HG03064 (cell line): ENCODE data around the gene UBE4A.

Experiments
- ATAC-seq: cut with Tn5 transposase; IDR thresholded peaks from one replicate; pipeline ENCODE4 v1.9.1; 2021; ENCODE audit warnings: low read depth; ENCODE audit not compliant: unreplicated experiment

Gene UBE4A

DNA sequence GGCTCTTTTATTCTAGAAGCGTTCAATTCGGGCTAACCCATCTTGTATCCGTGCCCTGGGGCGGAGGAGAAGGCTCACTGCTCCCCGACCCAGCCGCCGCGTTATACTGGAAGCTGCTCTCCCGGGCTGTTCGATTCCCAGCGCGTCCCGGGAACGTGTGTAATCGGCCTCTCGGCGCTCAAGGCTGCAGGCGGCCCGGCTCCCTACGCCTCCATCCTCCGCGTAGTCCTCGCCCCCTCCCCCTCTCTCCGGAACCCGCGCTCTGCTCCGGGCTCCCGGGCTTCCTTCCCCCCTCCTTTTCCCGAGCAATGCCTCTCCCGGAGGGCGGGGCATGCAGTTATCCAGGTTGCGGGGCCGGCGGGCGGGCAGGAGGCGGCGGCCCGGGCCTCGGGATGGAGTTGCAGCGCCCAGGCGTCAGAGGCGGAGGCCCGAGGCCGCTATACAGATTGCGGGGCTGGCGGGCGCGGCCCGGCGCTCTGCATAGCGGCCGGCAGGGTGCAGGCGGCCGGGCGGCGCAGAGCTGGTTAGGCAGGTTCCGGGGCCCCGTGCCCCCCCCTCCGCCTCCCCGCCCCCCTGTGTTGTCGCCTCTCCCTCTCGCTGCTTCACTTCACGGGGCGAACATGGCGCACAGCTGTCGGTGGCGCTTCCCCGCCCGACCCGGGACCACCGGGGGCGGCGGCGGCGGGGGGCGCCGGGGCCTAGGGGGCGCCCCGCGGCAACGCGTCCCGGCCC lies 76.7 kb downstream of the UBE4A start, which contains the start of gene KMT2A:
KMT2A (plus strand) TSS at position 600 of the 732 bp plus-strand sequence; CDS start at position 621, 21 bp downstream.
- ATAC-seq = peak; percentile 52

DNA sequence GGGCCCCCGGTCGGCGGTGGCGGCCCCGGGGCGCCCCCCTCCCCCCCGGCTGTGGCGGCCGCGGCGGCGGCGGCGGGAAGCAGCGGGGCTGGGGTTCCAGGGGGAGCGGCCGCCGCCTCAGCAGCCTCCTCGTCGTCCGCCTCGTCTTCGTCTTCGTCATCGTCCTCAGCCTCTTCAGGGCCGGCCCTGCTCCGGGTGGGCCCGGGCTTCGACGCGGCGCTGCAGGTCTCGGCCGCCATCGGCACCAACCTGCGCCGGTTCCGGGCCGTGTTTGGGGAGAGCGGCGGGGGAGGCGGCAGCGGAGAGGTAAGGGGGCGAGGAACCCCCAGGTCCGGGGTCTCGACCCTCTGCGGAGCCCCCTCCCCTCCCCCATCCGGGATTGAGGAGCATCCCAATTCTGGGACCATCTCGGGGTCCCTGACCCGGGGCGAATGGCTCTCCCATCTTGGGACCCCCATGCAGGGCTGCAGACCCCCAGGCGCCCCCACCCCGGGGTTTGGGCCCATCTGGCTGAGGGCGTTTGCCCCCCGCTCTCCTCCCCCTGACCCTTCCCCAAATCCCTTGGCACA lies 77.3 kb downstream of the UBE4A start:
- peak; percentile 17 for ATAC-seq

DNA sequence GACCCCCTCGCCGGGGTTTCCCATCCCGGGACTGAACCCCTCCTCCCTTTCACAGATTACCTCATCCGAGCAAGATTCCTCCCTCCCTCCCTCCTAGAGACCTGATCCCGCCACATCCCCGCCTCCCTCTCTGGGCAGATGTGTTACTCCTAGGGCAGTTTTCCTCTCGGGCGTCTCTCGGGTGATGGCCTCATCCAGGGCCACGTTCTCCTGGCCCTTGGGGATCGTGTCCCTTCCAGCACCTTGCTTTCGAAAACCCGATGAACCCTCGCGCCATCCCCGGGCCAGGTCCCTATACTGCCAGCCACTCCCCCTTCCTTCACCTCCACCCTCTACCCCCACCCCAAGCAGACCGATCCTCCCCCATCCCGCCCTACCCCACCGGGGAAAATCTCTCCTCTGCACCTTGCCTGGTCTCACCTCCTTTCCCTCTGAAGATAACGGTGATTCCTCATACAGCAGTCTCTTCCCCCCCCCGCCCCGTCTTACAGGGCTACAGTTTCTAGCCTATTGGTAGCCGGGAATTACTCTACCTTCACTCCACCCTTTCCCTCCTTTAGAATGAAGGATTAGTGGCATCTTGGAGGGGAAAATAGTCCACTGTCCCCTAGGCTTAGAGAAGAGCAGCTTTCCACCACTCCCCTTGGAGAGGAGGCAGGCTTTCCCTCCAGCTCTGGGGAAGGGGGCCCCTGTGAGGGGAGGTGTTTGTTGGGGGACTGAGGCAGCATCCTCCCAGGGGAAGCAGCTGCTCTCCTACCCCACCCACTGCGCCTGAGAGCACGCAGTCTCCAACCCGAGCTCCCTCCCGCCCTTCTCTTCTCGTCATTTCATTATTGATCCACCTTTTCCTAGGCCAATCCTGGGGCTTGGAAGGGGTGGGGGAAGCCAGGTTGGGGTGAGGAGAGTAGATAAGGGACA lies 78.1 kb downstream of the UBE4A start:
- no peak for ATAC-seq

DNA sequence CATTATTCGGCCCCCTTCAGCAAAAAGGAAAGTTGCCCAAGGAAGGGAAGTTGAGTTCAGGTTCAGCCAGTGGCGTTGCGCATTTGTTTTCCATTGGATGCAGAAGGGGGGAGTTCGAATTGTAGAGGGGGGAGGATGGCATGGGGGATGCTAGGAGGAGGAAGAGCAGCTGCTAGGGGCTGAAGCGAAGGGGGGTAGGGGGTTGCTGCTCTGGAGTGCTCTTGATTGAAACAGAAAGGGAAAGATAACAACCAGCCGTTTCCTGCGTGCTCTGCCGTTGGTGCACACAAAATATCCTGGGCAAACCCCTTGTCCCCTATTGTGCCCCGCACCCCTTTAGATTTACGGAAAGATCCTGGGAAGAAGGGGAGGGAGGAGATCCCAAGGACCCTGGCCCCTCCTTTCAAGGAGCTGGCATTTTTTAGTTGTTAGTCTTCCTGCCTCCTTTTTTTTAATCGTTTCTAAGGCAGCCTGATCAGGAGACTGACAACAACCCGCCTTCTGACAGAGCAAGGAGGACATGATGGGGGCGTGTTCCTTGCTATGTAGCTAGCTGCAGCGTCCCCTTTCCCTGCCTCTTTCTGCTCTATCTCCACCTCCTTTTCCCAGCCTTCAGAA lies 79.0 kb downstream of the UBE4A start:
- ATAC-seq = no peak

- no peak for ATAC-seq
These were observed 80.2 kb downstream of the UBE4A start for GRCh38 chr11:118439646-118440045.

GRCh38 chr11:118441770-118442275 lies 82.4 kb downstream of the UBE4A start:
- ATAC-seq = no peak

DNA sequence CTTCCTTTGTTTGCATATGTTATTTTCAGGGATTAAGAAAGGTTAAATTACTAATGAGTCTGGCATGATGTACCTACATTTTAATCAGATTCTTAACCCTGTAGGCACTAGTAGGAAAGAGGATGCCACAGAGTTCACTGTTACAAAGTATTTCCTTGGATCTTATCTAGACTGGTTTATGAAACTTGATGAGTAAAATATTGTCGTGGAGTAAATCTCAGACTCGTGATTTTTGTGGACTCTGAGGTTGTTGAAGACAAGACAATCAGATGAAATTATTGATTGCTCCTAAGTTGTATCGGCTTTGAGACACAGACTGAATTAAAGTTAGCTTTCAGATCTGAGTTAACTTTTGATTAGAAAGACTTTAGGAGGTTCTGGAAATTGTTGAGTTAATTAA lies 82.9 kb downstream of the UBE4A start:
- ATAC-seq = no peak

DNA sequence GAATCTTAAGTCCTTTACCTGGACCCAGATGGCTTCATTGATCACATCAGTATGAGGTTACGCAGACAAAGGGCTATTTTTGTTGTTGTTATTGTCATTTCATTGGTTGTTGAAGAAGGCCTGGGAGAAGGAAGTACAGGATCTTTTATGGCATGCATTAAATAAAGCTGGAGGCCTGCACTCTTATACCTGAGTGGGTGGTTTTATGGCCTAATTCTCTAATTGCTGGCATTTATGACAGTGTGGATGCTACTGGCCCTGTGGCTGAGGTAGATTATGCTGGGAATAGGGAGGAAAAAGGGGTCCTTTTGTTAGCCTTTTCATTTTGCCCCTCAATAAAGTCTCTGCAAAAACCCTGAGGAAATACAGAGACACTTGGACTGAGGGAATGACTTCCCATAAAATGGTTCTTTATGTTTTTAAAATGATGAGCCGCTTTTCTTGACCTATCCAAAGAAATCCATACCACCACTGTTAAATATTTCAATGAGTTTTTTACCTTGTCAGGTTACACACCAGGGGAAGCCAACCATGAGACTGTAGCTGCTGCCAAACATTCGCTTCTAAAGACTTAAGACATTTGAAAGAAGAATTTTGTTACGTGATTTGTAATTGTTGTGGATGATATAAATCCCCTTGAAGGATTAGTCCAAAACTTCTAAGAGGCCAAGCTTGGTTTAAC lies 83.6 kb downstream of the UBE4A start:
- ATAC-seq = no peak

DNA sequence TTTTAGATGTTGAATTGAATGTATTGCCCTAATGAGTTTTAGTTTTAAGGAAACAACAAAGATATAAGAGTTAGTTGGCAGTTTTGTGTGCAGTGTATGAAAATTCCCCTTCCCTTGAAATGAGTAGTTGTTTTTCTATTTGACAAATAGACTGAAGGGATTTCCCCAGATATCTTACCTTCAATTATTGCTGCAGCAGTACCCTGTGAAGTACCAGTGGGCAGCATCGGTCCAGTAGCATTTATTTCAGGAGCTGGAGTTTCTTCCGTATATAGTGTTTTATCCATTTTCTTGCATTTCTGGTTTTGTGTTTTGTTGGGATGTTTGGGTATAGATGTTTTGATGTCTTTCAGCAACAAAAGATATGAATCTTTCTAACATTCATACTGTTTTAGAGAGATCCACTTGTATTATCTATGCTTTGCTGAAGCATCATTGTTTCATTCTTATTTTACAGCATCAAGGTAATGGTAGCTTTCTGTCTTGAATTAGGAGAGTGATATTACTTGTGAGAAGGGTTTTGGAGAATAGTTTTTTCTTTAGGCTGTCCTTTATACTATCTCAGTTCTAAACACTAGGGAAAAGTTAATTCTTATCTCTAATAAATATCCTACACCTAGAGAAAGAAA lies 84.3 kb downstream of the UBE4A start:
- ATAC-seq = no peak

- no peak for ATAC-seq
These were observed 88.0 kb downstream of the UBE4A start for GRCh38 chr11:118447423-118447822.

DNA sequence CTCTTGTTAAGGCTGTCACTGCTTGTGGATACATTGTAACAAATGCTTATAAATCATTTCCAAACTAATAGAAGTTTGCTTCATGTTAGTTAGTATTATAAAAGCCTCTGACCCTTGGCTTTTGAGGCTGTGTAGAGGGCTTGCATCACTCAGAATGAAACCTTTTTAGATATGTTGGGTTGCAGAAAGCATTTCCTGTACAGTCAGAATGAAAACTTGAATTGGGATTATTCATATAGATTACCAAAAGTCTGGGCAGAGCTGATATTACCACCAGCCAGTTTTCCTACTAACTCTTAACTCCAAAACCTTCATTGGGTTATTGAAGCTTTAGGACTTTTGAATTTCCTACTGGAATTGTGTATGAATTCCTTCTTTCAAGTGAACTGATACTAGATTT lies 88.9 kb downstream of the UBE4A start:
- ATAC-seq = peak; percentile 88
